SK-N-SH (cell line): Measurements from ENCODE around the gene CASK.

ENCODE experiments used
- EP300 ChIP-seq, 2 experiments: IDR thresholded peaks; 2 replicates each; pipeline versions ENCODE4 v1.4.0 to v1.6.1; 2012; ENCODE audit warnings: borderline replicate concordance in 1 of 2, low read depth in 1 of 2, low read length in 1 of 2
- POLR2AphosphoS5 ChIP-seq: IDR thresholded peaks from 2 replicates; pipeline ENCODE4 v1.6.1; 2012; ENCODE audit warnings: low read depth, low read length
- SMC3 ChIP-seq: IDR thresholded peaks from 2 replicates; pipeline ENCODE4 v1.6.1; 2012; ENCODE audit warnings: low read depth, low read length, improper control_type of control experiment
- TAF1 ChIP-seq: IDR thresholded peaks from 2 replicates; pipeline ENCODE4 v1.6.1; 2012; ENCODE audit warnings: low read depth, mild to moderate bottlenecking, low read length, moderate library complexity, borderline replicate concordance
- TCF12 ChIP-seq: IDR thresholded peaks from 2 replicates; pipeline ENCODE4 v1.4.0; 2012
- USF1 ChIP-seq: IDR thresholded peaks from 2 replicates; pipeline ENCODE4 v1.4.0; 2012; ENCODE audit warnings: low read depth, borderline replicate concordance
- USF2 ChIP-seq: fragments of 150-350 bp; IDR thresholded peaks from 2 replicates; pipeline ENCODE4 v1.6.1; 2017; ENCODE audit warnings: antibody characterized with exemption, low read length, low read depth, borderline replicate concordance
- TF ChIP-seq, protein P1 (sequence below): fragments of 200-600 bp; sonication (generic); IDR thresholded peaks from 2 replicates; pipeline ENCODE4 v1.6.1; 2017; ENCODE audit warnings: antibody characterized with exemption, mild to moderate bottlenecking, moderate library complexity

DNA sequence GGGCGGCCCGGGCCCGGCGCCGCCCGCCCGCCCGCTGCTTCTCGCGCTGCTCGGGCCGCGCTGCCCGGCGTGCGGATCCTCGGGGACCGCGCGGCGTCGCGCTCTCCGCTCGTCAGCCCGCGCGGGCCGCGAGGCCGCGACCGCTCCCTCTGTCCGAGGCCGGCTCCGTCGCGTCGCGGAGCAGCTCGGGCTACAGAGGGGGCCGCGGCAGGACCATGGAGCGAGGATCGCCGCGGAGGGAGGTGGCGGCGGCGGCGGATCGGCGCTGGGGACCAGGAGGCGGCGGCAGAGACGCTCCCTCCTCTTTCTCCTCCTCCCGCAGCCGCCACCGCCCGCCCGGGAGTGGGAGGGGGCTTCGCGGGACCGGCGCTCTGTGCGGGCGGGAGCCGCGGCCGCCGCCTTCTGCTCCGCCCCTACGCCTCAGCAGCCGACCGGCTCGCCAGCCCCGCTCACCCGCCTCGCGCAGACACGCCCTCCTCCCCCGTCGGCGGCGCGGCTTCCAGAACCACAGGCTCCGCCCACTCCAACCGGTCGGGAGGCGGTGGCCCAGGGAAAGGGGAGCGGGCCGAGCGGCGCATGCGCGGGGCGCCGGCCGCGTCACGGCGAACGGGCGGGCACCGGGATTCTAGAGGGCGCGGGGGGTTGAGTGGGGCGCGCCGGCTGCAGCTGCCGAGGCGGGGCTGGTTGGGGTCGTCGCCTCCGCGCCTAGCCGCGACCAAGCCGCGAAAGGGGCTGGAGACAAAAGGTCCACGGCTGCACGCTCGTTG lies at the start of gene CASK:
- no peak for TF ChIP-seq EP300 (IDR thresholded peaks at IDR 0.05; ENCODE audit: borderline replicate concordance in 1 of 2, low read depth in 1 of 2, low read length in 1 of 2)
- TF ChIP-seq, protein P1, sequence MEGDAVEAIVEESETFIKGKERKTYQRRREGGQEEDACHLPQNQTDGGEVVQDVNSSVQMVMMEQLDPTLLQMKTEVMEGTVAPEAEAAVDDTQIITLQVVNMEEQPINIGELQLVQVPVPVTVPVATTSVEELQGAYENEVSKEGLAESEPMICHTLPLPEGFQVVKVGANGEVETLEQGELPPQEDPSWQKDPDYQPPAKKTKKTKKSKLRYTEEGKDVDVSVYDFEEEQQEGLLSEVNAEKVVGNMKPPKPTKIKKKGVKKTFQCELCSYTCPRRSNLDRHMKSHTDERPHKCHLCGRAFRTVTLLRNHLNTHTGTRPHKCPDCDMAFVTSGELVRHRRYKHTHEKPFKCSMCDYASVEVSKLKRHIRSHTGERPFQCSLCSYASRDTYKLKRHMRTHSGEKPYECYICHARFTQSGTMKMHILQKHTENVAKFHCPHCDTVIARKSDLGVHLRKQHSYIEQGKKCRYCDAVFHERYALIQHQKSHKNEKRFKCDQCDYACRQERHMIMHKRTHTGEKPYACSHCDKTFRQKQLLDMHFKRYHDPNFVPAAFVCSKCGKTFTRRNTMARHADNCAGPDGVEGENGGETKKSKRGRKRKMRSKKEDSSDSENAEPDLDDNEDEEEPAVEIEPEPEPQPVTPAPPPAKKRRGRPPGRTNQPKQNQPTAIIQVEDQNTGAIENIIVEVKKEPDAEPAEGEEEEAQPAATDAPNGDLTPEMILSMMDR: no peak
- no peak for TF ChIP-seq USF2
- TF ChIP-seq POLR2AphosphoS5: no peak
- TF ChIP-seq SMC3: no peak
- no peak for TF ChIP-seq TAF1
- no peak for TF ChIP-seq TCF12
- TF ChIP-seq USF1: no peak
